Transverse colon (tissue), 4 donors: ENCODE measurements around the gene OCA2.

Experiments
- POLR2AphosphoS5 ChIP-seq, 3 donors: sonication (generic); formaldehyde crosslinking; IDR thresholded peaks; one replicate each; pipeline ENCODE4 v1.6.1; 2016; ENCODE audit warnings: antibody characterized with exemption in 3 of 3
- TF ChIP-seq, protein P1 (sequence below), 5 experiments: fragments of 200-600 bp in 3 of 5; fragments of 450-650 bp in 2 of 5; sonication (generic) in 3 of 5; IDR thresholded peaks; 1 replicate in 2 of 5; 2 replicates in 3 of 5; pipeline ENCODE4 v1.5.1; 2016 to 2017; ENCODE audit warnings: antibody characterized with exemption in 5 of 5, inconsistent platforms in 3 of 5, mild to moderate bottlenecking in 2 of 5, moderate library complexity in 1 of 5

- TF ChIP-seq, protein P1, sequence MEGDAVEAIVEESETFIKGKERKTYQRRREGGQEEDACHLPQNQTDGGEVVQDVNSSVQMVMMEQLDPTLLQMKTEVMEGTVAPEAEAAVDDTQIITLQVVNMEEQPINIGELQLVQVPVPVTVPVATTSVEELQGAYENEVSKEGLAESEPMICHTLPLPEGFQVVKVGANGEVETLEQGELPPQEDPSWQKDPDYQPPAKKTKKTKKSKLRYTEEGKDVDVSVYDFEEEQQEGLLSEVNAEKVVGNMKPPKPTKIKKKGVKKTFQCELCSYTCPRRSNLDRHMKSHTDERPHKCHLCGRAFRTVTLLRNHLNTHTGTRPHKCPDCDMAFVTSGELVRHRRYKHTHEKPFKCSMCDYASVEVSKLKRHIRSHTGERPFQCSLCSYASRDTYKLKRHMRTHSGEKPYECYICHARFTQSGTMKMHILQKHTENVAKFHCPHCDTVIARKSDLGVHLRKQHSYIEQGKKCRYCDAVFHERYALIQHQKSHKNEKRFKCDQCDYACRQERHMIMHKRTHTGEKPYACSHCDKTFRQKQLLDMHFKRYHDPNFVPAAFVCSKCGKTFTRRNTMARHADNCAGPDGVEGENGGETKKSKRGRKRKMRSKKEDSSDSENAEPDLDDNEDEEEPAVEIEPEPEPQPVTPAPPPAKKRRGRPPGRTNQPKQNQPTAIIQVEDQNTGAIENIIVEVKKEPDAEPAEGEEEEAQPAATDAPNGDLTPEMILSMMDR (IDR thresholded peaks at IDR 0.05), result no peak
- no peak for TF ChIP-seq POLR2AphosphoS5 (IDR thresholded peaks at IDR 0.05)
Observed at GRCh38 chr15:27824841-27825422, 274.2 kb downstream of the OCA2 start.
